LNCaP clone FGC (cell line): ENCODE measurements around the gene KCNE4.

Experiments used
- DNase-seq: peaks from one replicate; pipeline ENCODE4 v3.0.0-alpha.2; 2011; ENCODE audit warnings: low read depth
- H3K4me3 ChIP-seq: 2 replicates; pipeline ENCODE4 v1.5.1; 2011; ENCODE audit warnings: mild to moderate bottlenecking, low read depth, low read length, control low read depth
- CTCF ChIP-seq: IDR thresholded peaks from 2 replicates; pipeline ENCODE4 v1.5.1; 2012; ENCODE audit warnings: mild to moderate bottlenecking; ENCODE audit not compliant: control insufficient read depth, insufficient read depth; ENCODE audit errors: extremely low read depth

The KCNE4 gene

GRCh38 chr2:223052548-223053483 is 826 bp downstream of the KCNE4 start:
- H3K4me3 ChIP-seq, result no peak overlapping the region
- TF ChIP-seq CTCF, result no peak
- no peak for DNase-seq

- no peak for DNase-seq
- no peak overlapping the region for H3K4me3 ChIP-seq
- TF ChIP-seq CTCF, result no peak
Observed at GRCh38 chr2:223053484-223054192, 1.6 kb downstream of the KCNE4 start.

GRCh38 chr2:223054193-223054781 is 2.3 kb downstream of the KCNE4 start:
- no peak for DNase-seq
- no peak for TF ChIP-seq CTCF
- no peak overlapping the region for H3K4me3 ChIP-seq

- no peak overlapping the region for H3K4me3 ChIP-seq
- TF ChIP-seq CTCF, result no peak
- no peak for DNase-seq
Observed at GRCh38 chr2:223055140-223055539, 3.1 kb downstream of the KCNE4 start.

GRCh38 chr2:223055836-223056235 is 3.8 kb downstream of the KCNE4 start:
- no peak for TF ChIP-seq CTCF
- DNase-seq, result no peak
- no peak overlapping the region for H3K4me3 ChIP-seq

- TF ChIP-seq CTCF, result no peak
- H3K4me3 ChIP-seq, result no peak overlapping the region
Observed at GRCh38 chr2:223056701-223057418, 4.9 kb downstream of the KCNE4 start.

More at GRCh38 chr2:223056701-223057418, 4.9 kb downstream of the KCNE4 start:
- no peak for DNase-seq
